Breast epithelium (tissue), 4 donors: Measurements from ENCODE around the gene ANKMY1. TPM values are rescaled to one million over a fixed set of nuclear protein-coding genes. Genes with fewer than 3 reads are reported as not detected.

ENCODE experiments used
- DNase-seq, 2 donors: peaks; one replicate each; pipeline ENCODE4 v3.0.0-alpha.2; 2019; ENCODE audit warnings: low spot score in 2 of 2
- H3K27ac ChIP-seq, 2 donors: fragments of 200-600 bp; sonication (generic) in 1 of 2; one replicate each; pipeline ENCODE4 v1.5.1; 2016 to 2019; ENCODE audit warnings: mild to moderate bottlenecking in 1 of 2
- H3K27me3 ChIP-seq, 2 donors: fragments of 200-600 bp; sonication (generic) in 1 of 2; one replicate each; pipeline versions ENCODE4 v1.5.1 to v1.6.0; 2017 to 2019; ENCODE audit warnings: control low read depth in 1 of 2, mild to moderate bottlenecking in 1 of 2
- H3K36me3 ChIP-seq: fragments of 200-600 bp; one replicate; pipeline ENCODE4 v1.5.1; 2019
- H3K4me1 ChIP-seq, 2 donors: fragments of 200-600 bp; sonication (generic); one replicate each; pipeline ENCODE4 v1.5.1; 2016 to 2019; ENCODE audit warnings: control low read depth in 1 of 2
- H3K4me3 ChIP-seq, 3 donors: fragments of 200-600 bp; sonication (generic); 1 replicate in 2 of 3; 2 replicates in 1 of 3; pipeline ENCODE4 v1.5.1; 2016 to 2019; ENCODE audit warnings: mild to moderate bottlenecking in 3 of 3, moderate library complexity in 2 of 3
- H3K9me3 ChIP-seq, 2 donors: fragments of 200-600 bp; sonication (generic) in 1 of 2; one replicate each; pipeline ENCODE4 v1.5.1; 2016 to 2019; ENCODE audit warnings: control low read depth in 1 of 2
- CTCF ChIP-seq, 3 donors: fragments of 450-650 bp; IDR thresholded peaks; one replicate each; pipeline ENCODE4 v1.5.1; 2016 to 2017; ENCODE audit warnings: antibody characterized with exemption in 3 of 3, mild to moderate bottlenecking in 3 of 3, moderate library complexity in 3 of 3
- POLR2A ChIP-seq: fragments of 450-650 bp; IDR thresholded peaks from one replicate; pipeline ENCODE4 v1.6.1; 2016; ENCODE audit warnings: antibody characterized with exemption, mild to moderate bottlenecking, moderate library complexity
- POLR2AphosphoS5 ChIP-seq, 3 donors: sonication (generic); formaldehyde crosslinking; IDR thresholded peaks; one replicate each; pipeline ENCODE4 v1.6.1; 2017; ENCODE audit warnings: antibody characterized with exemption in 3 of 3
- intact Hi-C: fragments of 100-400 bp; cut with DNase I; formaldehyde crosslinking; loops from one replicate; pipeline ENCODE4 v1.15.1; 2023; ENCODE audit warnings: low total_unique reads
- total RNA-seq, 3 donors: library from RNA; depleted of rRNA; stranded (reverse); fragments of >200 nt; gene quantifications; one replicate each; pipeline ENCODE4 v1.1.0, GENCODE V29; 2016

The ANKMY1 gene
- total RNA-seq, 3 donors from 2014 or later, result 13.0 to 32.8 (median 19.0) TPM

- no peak for TF ChIP-seq POLR2AphosphoS5 (IDR thresholded peaks at IDR 0.05)
- TF ChIP-seq CTCF (IDR thresholded peaks at IDR 0.05), result no peak
- TF ChIP-seq POLR2A, result no peak
- Histone ChIP-seq H3K4me3 (no peak overlapping the region), H3K27me3 (no peaks in the 10 kb centered on the region), H3K4me1 (no peaks in the 10 kb centered on the region), H3K9me3 (no peaks in the 10 kb centered on the region), H3K36me3 (no peaks in the 10 kb centered on the region), H3K27ac (no peak overlapping the region)
- intact Hi-C loops, result loop anchor here (1.0 kb wide), 1 partner anchor 28 kb away; no protein-coding TSS in a partner anchor
- no peak for DNase-seq
Observed at GRCh38 chr2:240445961-240446663, 111.7 kb downstream of the ANKMY1 start.

GRCh38 chr2:240444464-240444863 lies 113.3 kb downstream of the ANKMY1 start:
- no peaks in the 10 kb centered on the region for H3K9me3 ChIP-seq
- H3K27me3 ChIP-seq, result no peaks in the 10 kb centered on the region
- intact Hi-C loops, result no loop called here
- no peak overlapping the region for H3K4me3 ChIP-seq
- H3K36me3 ChIP-seq, result no peaks in the 10 kb centered on the region
- TF ChIP-seq CTCF (IDR thresholded peaks at IDR 0.05) (no peak), POLR2AphosphoS5 (IDR thresholded peaks at IDR 0.05) (no peak), POLR2A (no peak)
- DNase-seq, result no peak
- no peaks in the 10 kb centered on the region for H3K4me1 ChIP-seq
- H3K27ac ChIP-seq, result no peak overlapping the region

- H3K27ac ChIP-seq, result no peak overlapping the region
- no peaks in the 10 kb centered on the region for H3K36me3 ChIP-seq
- intact Hi-C loops, result no loop called here
- H3K27me3 ChIP-seq, result no peaks in the 10 kb centered on the region
- TF ChIP-seq POLR2A, result no peak
- TF ChIP-seq POLR2AphosphoS5 (IDR thresholded peaks at IDR 0.05), result no peak
- TF ChIP-seq CTCF (IDR thresholded peaks at IDR 0.05), result no peak
- H3K4me3 ChIP-seq, result no peak overlapping the region
- H3K9me3 ChIP-seq, result no peaks in the 10 kb centered on the region
- no peak for DNase-seq
- no peaks in the 10 kb centered on the region for H3K4me1 ChIP-seq
Observed at GRCh38 chr2:240443891-240444301, 113.9 kb downstream of the ANKMY1 start.

- Histone ChIP-seq H3K4me3 (no peak overlapping the region), H3K4me1 (peaks cover 0 to 4% of the 10 kb centered on the region in 2 donors), H3K36me3 (no peaks in the 10 kb centered on the region), H3K9me3 (no peaks in the 10 kb centered on the region), H3K27me3 (no peaks in the 10 kb centered on the region), H3K27ac (no peak overlapping the region)
- no peak for DNase-seq
- no peak for TF ChIP-seq CTCF (IDR thresholded peaks at IDR 0.05)
- TF ChIP-seq POLR2A, result no peak
- TF ChIP-seq POLR2AphosphoS5 (IDR thresholded peaks at IDR 0.05), result no peak
- intact Hi-C loops, result no loop called here
Observed at GRCh38 chr2:240442891-240443715, 114.7 kb downstream of the ANKMY1 start.

- no peak for DNase-seq
- peaks cover 6 to 7% of the 10 kb centered on the region in 2 donors for H3K4me1 ChIP-seq
- peak overlapping the region in 1 of 3 donors; percentile 15 for H3K4me3 ChIP-seq
- no peak overlapping the region for H3K27ac ChIP-seq
- intact Hi-C loops, result no loop called here
- H3K27me3 ChIP-seq, result no peaks in the 10 kb centered on the region
- H3K9me3 ChIP-seq, result no peaks in the 10 kb centered on the region
- no peaks in the 10 kb centered on the region for H3K36me3 ChIP-seq
- TF ChIP-seq POLR2A, result no peak
- TF ChIP-seq CTCF (IDR thresholded peaks at IDR 0.05), result no peak
- no peak for TF ChIP-seq POLR2AphosphoS5 (IDR thresholded peaks at IDR 0.05)
Observed at GRCh38 chr2:240441993-240442411, 115.8 kb downstream of the ANKMY1 start.
